Esophagus muscularis mucosa (tissue), 4 donors: ENCODE measurements around the gene STOML1.

ENCODE experiments used
- CTCF ChIP-seq, 3 experiments: fragments of 200-600 bp in 2 of 3; fragments of 450-650 bp in 1 of 3; sonication (generic) in 2 of 3; IDR thresholded peaks; one replicate each; pipeline ENCODE4 v1.5.1; 2017 to 2019; ENCODE audit warnings: antibody characterized with exemption in 3 of 3, mild to moderate bottlenecking in 2 of 3, moderate library complexity in 1 of 3
- EP300 ChIP-seq: sonication (generic); formaldehyde crosslinking; IDR thresholded peaks from one replicate; pipeline ENCODE4 v1.6.1; 2017; ENCODE audit warnings: antibody characterized with exemption
- POLR2A ChIP-seq: fragments of 450-650 bp; IDR thresholded peaks from one replicate; pipeline ENCODE4 v1.6.1; 2017; ENCODE audit warnings: antibody characterized with exemption, moderate library complexity, mild to moderate bottlenecking, low read depth
- POLR2AphosphoS5 ChIP-seq, 2 donors: sonication (generic); formaldehyde crosslinking; IDR thresholded peaks; one replicate each; pipeline ENCODE4 v1.6.1; 2017; ENCODE audit warnings: antibody characterized with exemption in 2 of 2

DNA sequence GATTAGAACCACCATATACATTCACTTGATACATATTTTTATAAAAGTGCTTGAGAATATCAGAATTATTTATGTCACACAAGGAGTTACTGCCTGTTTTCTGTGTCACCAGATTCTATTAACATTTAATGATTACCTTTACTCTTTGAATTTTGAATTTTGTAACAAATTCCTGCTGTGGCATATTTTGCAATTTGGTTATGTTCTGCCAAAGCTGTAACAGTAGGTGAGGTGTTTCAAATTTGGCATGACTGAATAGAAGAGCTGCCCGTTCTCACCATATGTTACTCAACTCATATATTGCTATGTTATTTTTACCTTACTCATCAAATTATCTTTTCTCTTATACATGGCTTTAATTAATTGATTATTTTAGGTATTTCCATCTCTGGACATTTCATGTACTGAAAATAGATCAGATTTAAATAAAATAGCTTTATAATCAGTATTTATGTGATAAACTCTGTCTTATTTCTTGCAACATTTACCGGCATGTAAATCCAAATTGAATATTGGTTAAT lies 21.3 kb upstream of the STOML1 start:
- TF ChIP-seq CTCF (IDR thresholded peaks at IDR 0.05): no peak
- TF ChIP-seq EP300: no peak
- no peak for TF ChIP-seq POLR2AphosphoS5 (IDR thresholded peaks at IDR 0.05)
- no peak for TF ChIP-seq POLR2A
